NCI-H2171 treated with DMSO at 0.1 percent for 48 hours (cell line): ENCODE measurements around the gene FA2H.
"Not testable (repeated sequence)": the region's sequence is repeated elsewhere in the genome, so short reads cannot be mapped to it uniquely, and the experiment has no call there.

Experiments
- DNase-seq: peaks from one replicate; lab custom pipeline; 2025; lab: John Stamatoyannopoulos, UW

The FA2H gene

GRCh38 chr16:74723256-74723655, 51.4 kb downstream of the FA2H start:
- DNase-seq = no peak

- DNase-seq = not testable (repeated sequence)
These were observed 52.5 kb downstream of the FA2H start for GRCh38 chr16:74722156-74722555.

- DNase-seq = no peak
These were observed 52.9 kb downstream of the FA2H start for GRCh38 chr16:74721716-74722115.

- no peak for DNase-seq
These were observed 54.0 kb downstream of the FA2H start for GRCh38 chr16:74720579-74720978.

- no peak for DNase-seq
These were observed 55.6 kb downstream of the FA2H start for GRCh38 chr16:74718741-74719610.

GRCh38 chr16:74718140-74718539, 56.5 kb downstream of the FA2H start:
- DNase-seq = no peak

- no peak for DNase-seq
These were observed 57.3 kb downstream of the FA2H start for GRCh38 chr16:74717367-74717766.

GRCh38 chr16:74716355-74716754, 58.3 kb downstream of the FA2H start:
- no peak for DNase-seq

- no peak for DNase-seq
These were observed 60.7 kb downstream of the FA2H start for GRCh38 chr16:74713876-74714275.

DNA sequence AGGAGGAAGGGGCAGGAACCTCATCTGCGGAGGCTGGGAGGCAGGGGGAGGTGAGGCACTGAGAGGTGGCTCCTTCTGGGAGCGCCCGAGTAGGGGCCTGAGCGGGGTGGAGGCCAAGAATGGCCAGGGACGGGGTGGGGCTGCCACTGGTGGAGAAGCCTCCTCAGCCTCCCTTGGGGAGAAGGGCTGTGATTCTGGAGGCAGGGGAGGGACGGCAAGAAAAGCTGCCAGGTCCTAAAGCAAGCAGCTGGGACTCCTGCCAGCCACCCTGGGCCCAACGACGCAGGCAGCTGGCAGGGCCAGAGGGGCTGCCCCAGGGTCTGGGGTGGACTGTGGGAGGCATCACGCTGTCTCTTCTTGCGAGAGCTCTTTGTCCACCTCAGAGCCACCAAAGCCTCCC, 61.3 kb downstream of the FA2H start:
- no peak for DNase-seq

GRCh38 chr16:74711938-74712337, 62.7 kb downstream of the FA2H start:
- DNase-seq = no peak

- no peak for DNase-seq
These were observed 64.2 kb downstream of the FA2H start for GRCh38 chr16:74710401-74710800.

DNA sequence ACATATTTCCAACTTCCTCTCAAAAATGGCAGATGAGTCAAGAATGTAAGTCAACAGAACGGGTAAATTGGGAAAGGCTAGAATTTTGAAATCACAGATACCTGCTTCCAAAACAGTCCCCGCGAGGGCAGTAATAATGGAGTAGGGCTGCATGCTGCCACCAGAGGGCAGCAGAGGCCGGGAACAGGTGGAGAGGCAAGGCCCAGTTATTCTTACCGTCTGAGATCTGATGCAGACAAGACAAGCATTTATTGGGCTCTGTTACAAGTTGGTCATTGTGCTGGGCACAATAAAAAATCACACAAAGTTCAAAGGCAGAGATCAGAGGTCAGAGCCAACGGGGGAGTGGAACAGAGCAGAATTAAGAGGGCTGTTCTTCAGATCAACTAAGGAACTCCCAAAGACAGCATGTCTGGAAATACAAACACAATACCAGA, 65.2 kb downstream of the FA2H start:
- DNase-seq = peak; percentile 81

DNA sequence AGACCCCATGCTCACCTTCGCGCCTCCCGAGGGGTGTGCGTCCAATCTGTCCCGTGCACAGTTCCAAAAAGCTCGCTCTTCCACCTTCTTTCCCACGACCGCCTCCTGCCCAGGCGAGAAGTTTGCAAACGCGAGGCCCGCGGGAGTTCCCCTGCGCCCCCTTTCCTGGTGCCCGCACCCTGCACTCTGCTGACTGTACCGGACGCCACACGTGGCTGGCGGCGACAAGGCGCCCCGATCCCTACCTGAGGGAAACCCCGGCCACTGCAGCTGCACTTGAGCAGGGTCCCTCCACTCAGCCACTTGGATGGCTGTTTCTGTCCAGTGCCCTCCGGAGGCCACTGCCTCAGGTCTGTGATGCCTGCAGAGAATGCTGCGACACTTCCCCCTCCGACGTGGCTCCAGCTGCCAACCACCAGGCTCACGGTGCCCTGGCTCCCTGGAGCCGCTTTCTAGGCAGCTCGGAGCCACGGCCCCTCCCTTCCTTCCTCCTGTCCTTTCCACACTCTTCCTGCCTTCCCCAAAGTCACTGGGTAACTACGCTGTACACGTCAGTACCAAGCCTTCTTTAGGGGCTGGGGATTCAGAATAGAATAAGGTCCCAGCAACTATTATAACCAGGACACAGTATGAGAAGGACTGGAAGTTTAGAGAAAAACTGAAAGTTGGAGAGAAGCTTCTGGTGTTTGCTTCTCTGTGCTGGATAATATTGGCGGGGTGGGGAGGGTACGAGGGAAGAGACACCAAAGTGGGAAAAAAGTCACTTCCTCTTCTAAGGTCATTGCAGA, 74.0 kb downstream of the FA2H start, which contains the start of gene MLKL:
MLKL (minus strand) TSS at position 425 of the 788 bp plus-strand sequence. CDS start 5,105 bp downstream, outside the sequence.
- DNase-seq = peak; percentile 31

- DNase-seq = no peak
These were observed 74.5 kb downstream of the FA2H start for GRCh38 chr16:74700116-74700437.

DNA sequence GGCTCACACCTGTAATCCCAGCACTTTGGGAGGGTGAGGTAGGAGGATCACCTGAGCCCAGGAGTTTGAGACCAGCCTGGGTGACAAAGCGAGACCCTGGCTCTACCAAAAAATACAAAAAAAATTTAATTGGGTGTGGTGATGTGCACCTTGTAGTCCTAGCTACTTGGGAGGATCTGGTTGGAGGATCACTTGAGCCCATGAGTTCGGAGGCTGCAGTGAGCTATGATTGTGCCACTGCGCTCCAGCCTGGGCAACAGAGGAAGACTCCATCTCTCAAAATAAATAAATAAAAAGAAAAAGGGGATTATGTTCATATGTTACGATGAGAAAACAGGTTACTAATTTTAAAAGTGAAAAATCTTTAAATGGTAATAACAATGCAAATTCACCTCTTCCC, 75.0 kb downstream of the FA2H start:
- no peak for DNase-seq

DNA sequence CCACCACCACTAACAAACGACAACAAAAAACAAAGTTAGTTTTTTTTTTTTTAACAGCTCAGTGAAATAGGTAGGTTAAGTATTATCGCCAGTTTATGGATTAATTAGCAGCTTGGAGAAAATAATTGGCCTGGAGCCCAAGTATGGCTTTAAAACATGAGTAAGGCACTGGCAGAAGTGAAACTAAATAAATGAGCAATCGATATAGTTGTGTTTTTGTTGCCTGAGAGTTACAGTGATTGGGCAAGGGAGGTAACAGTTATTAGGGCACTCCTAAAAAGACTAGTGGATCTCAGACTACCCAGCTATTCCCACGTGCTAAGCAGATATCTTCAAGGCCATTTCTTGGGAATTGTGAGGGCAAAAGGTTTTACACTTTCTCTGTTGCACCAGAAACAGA, 76.4 kb downstream of the FA2H start:
- no peak for DNase-seq

DNA sequence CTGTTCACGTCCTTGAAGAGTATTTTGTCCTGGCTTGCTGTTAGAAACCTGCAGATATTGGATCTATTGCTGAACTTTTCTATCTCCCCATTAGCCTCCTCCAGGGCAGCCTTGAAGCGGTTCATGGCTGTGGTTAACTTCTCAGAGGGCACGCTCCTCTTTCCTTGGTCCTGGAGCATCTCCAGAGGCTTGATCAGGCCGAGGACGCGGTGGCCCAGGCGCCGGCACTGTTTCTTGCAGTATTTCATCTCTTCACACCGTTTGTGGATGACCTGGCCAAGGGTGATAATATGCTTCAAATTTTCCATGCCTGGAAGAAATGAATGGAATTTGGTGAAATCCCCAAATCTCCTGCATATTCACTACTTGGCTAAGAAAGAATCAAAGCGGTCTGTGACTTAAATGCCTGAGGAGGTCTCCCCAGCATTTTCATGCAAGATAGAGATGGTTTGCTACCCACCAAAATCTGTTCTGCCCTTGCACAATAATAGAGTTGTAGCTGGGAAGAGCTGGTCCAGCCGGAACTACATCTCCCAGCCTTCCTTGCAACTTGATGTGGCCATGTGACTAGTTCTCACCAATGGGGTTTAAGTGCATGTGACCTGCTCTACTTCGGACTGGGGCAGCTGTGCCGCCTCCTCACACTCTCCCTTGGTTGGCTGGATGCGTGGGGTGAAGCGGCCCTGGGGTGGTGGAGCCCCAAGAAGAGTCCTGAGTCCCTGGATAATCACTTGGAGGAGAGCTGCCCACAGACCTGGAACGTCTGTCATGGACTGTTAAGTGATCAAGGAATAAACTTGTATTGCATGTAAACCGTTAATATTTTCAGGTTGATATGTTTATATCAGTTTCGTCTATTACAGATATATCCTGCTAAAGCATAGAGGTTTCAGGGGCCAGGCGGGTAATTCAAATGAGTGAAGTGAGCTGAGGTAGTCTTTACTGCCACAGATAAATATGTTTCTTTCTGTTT, 78.9 kb downstream of the FA2H start:
- DNase-seq = peak; percentile 91

- DNase-seq = no peak
These were observed 83.3 kb downstream of the FA2H start for GRCh38 chr16:74691093-74691855.

- DNase-seq = no peak
These were observed 92.1 kb downstream of the FA2H start for GRCh38 chr16:74682556-74682955.

- DNase-seq = no peak
These were observed 93.9 kb downstream of the FA2H start for GRCh38 chr16:74680681-74681080.
